Uterus (tissue), 2 donors: ENCODE results near the gene CAGE1.

Source experiments
- CTCF ChIP-seq, 4 experiments: fragments of 200-600 bp in 2 of 4; fragments of 450-650 bp in 2 of 4; sonication (generic) in 2 of 4; IDR thresholded peaks; one replicate each; pipeline ENCODE4 v1.5.1; 2016 to 2019; ENCODE audit warnings: antibody characterized with exemption in 4 of 4, mild to moderate bottlenecking in 2 of 4, moderate library complexity in 1 of 4
- POLR2A ChIP-seq, 2 donors: fragments of 450-650 bp; IDR thresholded peaks; one replicate each; pipeline ENCODE4 v1.6.1; 2016; ENCODE audit warnings: antibody characterized with exemption in 2 of 2, mild to moderate bottlenecking in 1 of 2, moderate library complexity in 1 of 2

GRCh38 chr6:7389162-7389450, 436 bp downstream of the CAGE1 start:
- TF ChIP-seq POLR2A (IDR thresholded peaks at IDR 0.05) (no peak), CTCF (IDR thresholded peaks at IDR 0.05) (no peak)
